HepG2 (cell line): Measurements from ENCODE around the gene SNRNP27. TPM values are rescaled to one million over a fixed set of nuclear protein-coding genes. Genes with fewer than 3 reads are reported as not detected.

Experiments
- ATAC-seq: fragments of 200-7000 bp; cut with Tn5 transposase; 3 replicates; pipeline ENCODE4 v1.9.1; 2020; ENCODE audit warnings: mild to moderate bottlenecking, moderate library complexity
- BruUV-seq: library from RNA; stranded (reverse); fragments of 400-500 nt; replicated peaks from 2 replicates; lab custom pipeline; 2021; lab: Mats Ljungman, UMichigan
- CTCF ChIA-PET: fragments of 300-600 bp; formaldehyde crosslinking; extraction: SDS; loops from one replicate; lab custom pipeline; 2021; ENCODE audit warnings: low total read pairs, inconsistent platforms, low intra/inter-chr PET ratio; lab: Yijun Ruan, JAX
- POLR2A ChIA-PET: fragments of 350-600 bp; sonication (Branson Sonifier 250); formaldehyde crosslinking; loops from one replicate; lab custom pipeline; 2020; ENCODE audit warnings: antibody characterized with exemption, inconsistent platforms; lab: Yijun Ruan, JAX
- DNase-seq: peaks from one replicate; pipeline ENCODE4 v3.0.0-alpha.2; 2015; ENCODE audit warnings: low spot score
- FAIRE-seq: peaks from 3 replicates; lab custom pipeline; 2011; peaks lifted over from hg19 to GRCh38; lab: Jason Lieb, UNC
- H2AFZ ChIP-seq: one replicate; pipeline ENCODE4 v1.6.1; 2011; ENCODE audit warnings: low read length, inconsistent platforms
- H3K27ac ChIP-seq: fragments of 300-600 bp; 3 replicates; pipeline ENCODE4 v1.8.0; 2011; ENCODE audit warnings: mixed run types, mild to moderate bottlenecking, mixed read lengths, low read length, inconsistent platforms; ENCODE audit not compliant: insufficient read depth; ENCODE audit errors: extremely low read length
- H3K27me3 ChIP-seq, 2 experiments: fragments of 200-600 bp in 1 of 2; 2 replicates in 1 of 2; 3 replicates in 1 of 2; pipeline versions ENCODE4 v1.6.0 to v1.8.0; 2011; ENCODE audit warnings: low read length in 2 of 2, mild to moderate bottlenecking in 2 of 2, moderate library complexity in 2 of 2, inconsistent platforms in 1 of 2; ENCODE audit not compliant: insufficient read depth in 2 of 2, control insufficient read depth in 1 of 2
- H3K36me3 ChIP-seq, 2 experiments: fragments of 200-600 bp in 1 of 2; replicated peaks in 1 of 2; 2 replicates in 1 of 2; 3 replicates in 1 of 2; pipeline versions ENCODE4 v1.5.1 to v1.8.0; 2011; ENCODE audit warnings: low read length in 2 of 2, inconsistent platforms in 1 of 2; ENCODE audit not compliant: insufficient read depth in 2 of 2, control insufficient read depth in 1 of 2
- H3K4me1 ChIP-seq: 2 replicates; pipeline ENCODE4 v1.5.1; 2012; ENCODE audit warnings: low read length, inconsistent platforms; ENCODE audit not compliant: insufficient read depth
- H3K4me2 ChIP-seq: 2 replicates; pipeline ENCODE4 v1.6.0; 2011; ENCODE audit warnings: low read depth, low read length, inconsistent platforms
- H3K4me3 ChIP-seq, 3 experiments: fragments of 200-600 bp in 1 of 3; sonication (generic), shearing (Covaris generic) in 1 of 3; replicated peaks in 1 of 3; 2 replicates each; pipeline ENCODE4 v1.5.1; 2011 to 2016; ENCODE audit warnings: low read length in 3 of 3, inconsistent platforms in 2 of 3, low read depth in 2 of 3, mild to moderate bottlenecking in 2 of 3, control low read depth in 1 of 3, mixed read lengths in 1 of 3; ENCODE audit not compliant: insufficient read depth in 1 of 3
- H3K79me2 ChIP-seq: one replicate; pipeline ENCODE4 v1.6.1; 2011; ENCODE audit warnings: low read length, inconsistent platforms; ENCODE audit not compliant: insufficient read depth
- H3K9ac ChIP-seq: 2 replicates; pipeline ENCODE4 v1.6.0; 2011; ENCODE audit warnings: mild to moderate bottlenecking, low read depth, low read length, inconsistent platforms; ENCODE audit not compliant: insufficient read depth
- H3K9me3 ChIP-seq: 2 replicates; pipeline ENCODE4 v1.5.1; 2012; ENCODE audit warnings: mild to moderate bottlenecking, low read length
- H4K20me1 ChIP-seq: 2 replicates; pipeline ENCODE4 v1.6.0; 2011; ENCODE audit warnings: inconsistent platforms, mild to moderate bottlenecking, low read length, moderate library complexity; ENCODE audit not compliant: insufficient read depth
- ATF1 ChIP-seq: IDR thresholded peaks from 2 replicates; pipeline ENCODE4 v1.6.1; 2016; ENCODE audit warnings: mild to moderate bottlenecking, control low read depth
- CHD2 ChIP-seq: IDR thresholded peaks from 2 replicates; pipeline ENCODE4 v1.6.1; 2011; ENCODE audit warnings: low read depth, low read length, improper control_type of control experiment
- HNF4G ChIP-seq, 2 experiments: sonication (generic) in 1 of 2; formaldehyde crosslinking in 1 of 2; IDR thresholded peaks; 2 replicates each; pipeline versions ENCODE4 v1.4.0 to v1.6.1; 2011 to 2020; ENCODE audit warnings: borderline replicate concordance in 2 of 2, low read depth in 2 of 2, mild to moderate bottlenecking in 2 of 2, low read length in 1 of 2, missing genetic modification reagents in 1 of 2, moderate library complexity in 1 of 2
- HOXA5 ChIP-seq: sonication (generic); formaldehyde crosslinking; IDR thresholded peaks from 2 replicates; pipeline ENCODE4 v1.4.0; 2020; ENCODE audit warnings: missing genetic modification reagents
- PCBP1 ChIP-seq: fragments of 200-400 bp; formaldehyde crosslinking; IDR thresholded peaks from 2 replicates; pipeline ENCODE4 v1.6.1; 2017; ENCODE audit warnings: mild to moderate bottlenecking, low read depth, low read length, borderline replicate concordance
- POLR2G ChIP-seq: fragments of 200-400 bp; formaldehyde crosslinking; IDR thresholded peaks from 2 replicates; pipeline ENCODE4 v1.6.1; 2018; ENCODE audit warnings: mild to moderate bottlenecking, low read depth, low read length, moderate library complexity
- PTBP1 ChIP-seq: fragments of 200-400 bp; formaldehyde crosslinking; IDR thresholded peaks from 2 replicates; pipeline ENCODE4 v1.6.1; 2018; ENCODE audit warnings: low read length, low read depth; ENCODE audit not compliant: poor library complexity, severe bottlenecking
- RFX1 ChIP-seq: fragments of 450-650 bp; IDR thresholded peaks from 2 replicates; pipeline ENCODE4 v1.6.1; 2017
- SIX1 ChIP-seq: sonication (generic); formaldehyde crosslinking; IDR thresholded peaks from 2 replicates; pipeline ENCODE4 v1.4.0; 2020; ENCODE audit warnings: missing genetic modification reagents, borderline replicate concordance
- SP5 ChIP-seq: IDR thresholded peaks from 2 replicates; pipeline ENCODE4 v1.6.1; 2016; ENCODE audit warnings: low read depth, borderline replicate concordance
- SRY ChIP-seq: sonication (generic); formaldehyde crosslinking; IDR thresholded peaks from 2 replicates; pipeline ENCODE4 v1.8.0; 2022; ENCODE audit warnings: mild to moderate bottlenecking, missing genetic modification reagents
- ZBTB49 ChIP-seq: sonication (generic); formaldehyde crosslinking; IDR thresholded peaks from 2 replicates; pipeline ENCODE4 v1.4.0; 2020; ENCODE audit warnings: missing genetic modification reagents, borderline replicate concordance
- ZNF234 ChIP-seq: sonication (generic); formaldehyde crosslinking; conservative IDR thresholded peaks from 2 replicates; pipeline ENCODE4 v1.5.1; 2020; ENCODE audit warnings: mild to moderate bottlenecking, missing genetic modification reagents
- ZNF350 ChIP-seq: sonication (generic); formaldehyde crosslinking; IDR thresholded peaks from 2 replicates; pipeline ENCODE4 v1.4.0; 2020; ENCODE audit warnings: mild to moderate bottlenecking, low read depth, missing genetic modification reagents, borderline replicate concordance
- ZNF556 ChIP-seq: sonication (generic); formaldehyde crosslinking; IDR thresholded peaks from 2 replicates; pipeline ENCODE4 v1.4.0; 2020; ENCODE audit warnings: mild to moderate bottlenecking, missing genetic modification reagents, borderline replicate concordance
- ZNF687 ChIP-seq: sonication (generic); formaldehyde crosslinking; IDR thresholded peaks from 2 replicates; pipeline ENCODE4 v1.5.1; 2020; ENCODE audit warnings: mild to moderate bottlenecking, missing genetic modification reagents, moderate library complexity
- ZNF691 ChIP-seq: sonication (generic); formaldehyde crosslinking; IDR thresholded peaks from 2 replicates; pipeline ENCODE4 v1.4.0; 2020; ENCODE audit warnings: missing genetic modification reagents, low read depth, mild to moderate bottlenecking, borderline replicate concordance
- WGBS: methylation state at CpG from one replicate; pipeline ENCODE4 v1.1.6; 2017; ENCODE audit warnings: low lambda C conversion rate; 5-methylcytosine and 5-hydroxymethylcytosine counted together
- in situ Hi-C: cut with HindIII; loops from 2 replicates; pipeline ENCODE4 v1.10.0; 2017; ENCODE audit warnings: low pct_unique_long_range_greater_than_20kb; ENCODE audit not compliant: extremely low pct_ligation_motif_present
- intact Hi-C: fragments of 100-400 bp; cut with micrococcal nuclease; formaldehyde crosslinking; loops from one replicate; pipeline ENCODE4 v1.10.0; 2022; ENCODE audit not compliant: unreplicated experiment
- polyA plus RNA-seq, 8 experiments: library from polyadenylated mRNA; depleted of rRNA in 3 of 8; stranded (reverse) in 7 of 8; unstranded in 1 of 8; fragments of >200 nt; fragmentation: Illumina TruSeq in 4 of 8; extraction: Trizol in 4 of 8; gene quantifications; 2 replicates each; pipeline versions ENCODE4 v1.2.1 to v1.2.3, GENCODE V29; 2011 to 2016; ENCODE audit warnings: low read depth in 4 of 8, missing spikeins in 1 of 8, mixed read lengths in 1 of 8; ENCODE audit not compliant: insufficient read depth in 1 of 8
- total RNA-seq, 5 experiments: library from RNA; depleted of rRNA; stranded (reverse); fragments of >200 nt; fragmentation: Illumina TruSeq; extraction: Trizol; gene quantifications; 2 replicates each; pipeline ENCODE4 v1.2.3, GENCODE V29; 2016; ENCODE audit warnings: low read depth in 1 of 5

SNRNP27 gene
- total and polyA plus RNA-seq, 2 of the 13 experiments (the other 11 are each of a cell fraction or from before 2014, with no cell fraction given), result 49.8 to 54.6 TPM

GRCh38 chr2:69936906-69937305, 43.1 kb downstream of the SNRNP27 start:
- DNase-seq (no peak), ATAC-seq (no peak), FAIRE-seq (no peak)
- TF ChIP-seq SIX1 (CRISPR knock-in tag) (no peak), ZNF234 (CRISPR knock-in tag) (no peak), PCBP1 (no peak), ZBTB49 (CRISPR knock-in tag) (no peak), HOXA5 (CRISPR knock-in tag) (no peak), ZNF687 (CRISPR knock-in tag) (no peak; the same call in 1 of the 2 replicates), ZNF556 (no peak), ZNF350 (no peak), CHD2 (no peak), RFX1 (no peak), ZNF691 (CRISPR knock-in tag) (no peak), HNF4G (IDR thresholded peaks at IDR 0.05; ENCODE audit: borderline replicate concordance, low read depth, low read length) (no peak), HNF4G (CRISPR knock-in tag; IDR thresholded peaks at IDR 0.05; ENCODE audit: borderline replicate concordance, low read depth) (no peak), POLR2G (no peak), PTBP1 (no peak), ATF1 (CRISPR knock-in tag) (no peak), SRY (CRISPR knock-in tag) (no peak), SP5 (CRISPR knock-in tag) (no peak)
- no peaks in the 10 kb centered on the region for H3K79me2 ChIP-seq
- H3K36me3 ChIP-seq, result peaks cover 22 to 53% of the 10 kb centered on the region in 2 experiments
- H3K4me2 ChIP-seq, result no peak overlapping the region
- no peak overlapping the region for H3K27ac ChIP-seq
- BruUV-seq, result no TSS peak
- 95% methylated on average over 11 of the region's 11 CpGs for WGBS
- CTCF ChIA-PET, result no interaction called here
- POLR2A ChIA-PET, result interaction anchor here (7.5 kb wide), 1 partner anchor 22 kb away, joined by 104 read pairs; the partner anchor contains the start of gene MXD1
- in situ Hi-C loops (no loop called here), intact Hi-C loops (no loop called here)
- H2AFZ ChIP-seq, result no peak overlapping the region
- H3K9me3 ChIP-seq, result no peaks in the 10 kb centered on the region
- no peak overlapping the region for H3K9ac ChIP-seq
- no peaks in the 10 kb centered on the region for H3K27me3 ChIP-seq
- no peaks in the 10 kb centered on the region for H4K20me1 ChIP-seq
- no peak overlapping the region for H3K4me3 ChIP-seq
- peaks cover 43% of the 10 kb centered on the region for H3K4me1 ChIP-seq
